ENCODE results near the gene KIF2A. TPM values are rescaled to one million over a fixed set of nuclear protein-coding genes. Genes with fewer than 3 reads are reported as not detected.

Gene KIF2A
- total RNA-seq, 1 experiment from 2014 or later: 42.9 TPM

DNA sequence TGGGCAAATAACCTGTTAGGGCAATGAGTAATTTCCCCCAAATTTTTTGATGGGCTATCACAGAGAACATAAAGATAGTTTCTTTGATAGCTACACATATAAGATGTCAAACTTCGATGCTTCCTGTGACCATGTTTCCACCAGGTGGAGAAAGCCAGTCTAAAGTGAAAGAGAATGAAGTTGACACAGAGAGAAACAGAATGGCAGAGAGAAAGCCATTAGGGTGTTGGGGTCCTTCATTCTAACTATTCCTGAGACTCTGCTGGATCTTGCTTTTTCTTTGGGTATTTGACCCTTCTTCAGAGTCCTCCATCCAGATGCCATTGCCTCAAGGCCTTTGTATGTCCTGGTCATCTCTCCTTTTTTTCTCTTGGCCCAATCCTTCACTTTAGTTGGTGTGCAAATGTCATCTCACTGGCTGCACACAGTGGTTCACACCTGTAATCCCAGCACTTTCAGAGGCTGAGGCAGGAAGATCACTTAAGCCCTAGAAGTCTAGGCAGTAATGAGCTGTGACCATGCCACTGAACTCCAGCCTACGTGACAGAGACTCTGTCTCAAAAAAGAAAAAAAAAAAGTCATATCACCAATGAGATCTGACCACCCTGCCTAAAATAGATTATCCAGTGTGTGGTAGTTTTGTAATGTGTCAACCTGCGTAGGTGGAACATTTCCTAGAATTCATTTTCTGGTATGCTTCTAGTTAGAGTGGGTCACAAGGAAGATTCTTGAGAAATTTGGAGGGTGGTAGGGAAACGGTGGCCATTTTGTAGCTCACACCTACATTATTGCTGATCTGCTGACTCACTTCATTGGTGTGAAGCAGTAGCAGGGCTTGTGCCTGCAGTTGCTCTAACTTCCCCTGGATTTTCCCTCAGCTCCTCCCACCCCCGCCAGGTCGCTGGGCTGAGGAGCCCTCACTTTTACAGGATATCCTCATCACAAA is 20.8 kb upstream of the KIF2A start:
- no peaks in the 10 kb centered on the region for H3K4me1 ChIP-seq (ENCODE audit: control insufficient read depth in 1 of 2, insufficient read depth in 2 of 2, low read length in 2 of 2)
- H3K4me3 ChIP-seq (replicated peaks in 1 of 2; ENCODE audit: low read depth in 1 of 2, low read length in 2 of 2): no peak overlapping the region
- no peaks in the 10 kb centered on the region for H3K27me3 ChIP-seq (ENCODE audit: insufficient read depth, low read length)
- no peaks in the 10 kb centered on the region for H4K20me1 ChIP-seq (ENCODE audit: insufficient read depth)
- H3K27ac ChIP-seq (ENCODE audit: low read depth, low read length): no peak overlapping the region
- intact Hi-C loops (cut with micrococcal nuclease): no loop called here
- POLR2A ChIA-PET: no interaction called here
- RAD21 ChIA-PET (ENCODE audit: low non-redundant PET in 1 of 2, low total read pairs in 2 of 2, uncharacterized antibody in 2 of 2, unreplicated experiment in 2 of 2): no interaction called here
- no peaks in the 10 kb centered on the region for H3K9me3 ChIP-seq (ENCODE audit: control insufficient read depth in 1 of 2, insufficient read depth in 1 of 2, low read depth in 1 of 2, low read length in 2 of 2)
- no TSS peak for BruUV-seq (replicated peaks)
- no peak for ATAC-seq
- TF ChIP-seq POLR2A (IDR thresholded peaks at IDR 0.05; ENCODE audit: borderline replicate concordance, extremely low read depth, insufficient read depth, insufficient read length) (no peak), EZH2 (IDR thresholded peaks at IDR 0.05) (no peak), SRF (IDR thresholded peaks at IDR 0.05; ENCODE audit: low read depth) (no peak), ZNF274 (IDR thresholded peaks at IDR 0.05; ENCODE audit: low read depth, low read length) (no peak), CBX3 (IDR thresholded peaks at IDR 0.05; ENCODE audit: low read depth) (no peak), YY1 (IDR thresholded peaks at IDR 0.05; ENCODE audit: extremely low read depth, insufficient replicate concordance, low read depth, low read length) (no peak), REST (IDR thresholded peaks at IDR 0.05; ENCODE audit: low read depth) (no peak), POLR2AphosphoS5 (IDR thresholded peaks at IDR 0.05; ENCODE audit: low read depth, low read length) (no peak), RAD21 (IDR thresholded peaks at IDR 0.05; ENCODE audit: low read depth) (no peak)
- TF ChIP-seq, protein P1, sequence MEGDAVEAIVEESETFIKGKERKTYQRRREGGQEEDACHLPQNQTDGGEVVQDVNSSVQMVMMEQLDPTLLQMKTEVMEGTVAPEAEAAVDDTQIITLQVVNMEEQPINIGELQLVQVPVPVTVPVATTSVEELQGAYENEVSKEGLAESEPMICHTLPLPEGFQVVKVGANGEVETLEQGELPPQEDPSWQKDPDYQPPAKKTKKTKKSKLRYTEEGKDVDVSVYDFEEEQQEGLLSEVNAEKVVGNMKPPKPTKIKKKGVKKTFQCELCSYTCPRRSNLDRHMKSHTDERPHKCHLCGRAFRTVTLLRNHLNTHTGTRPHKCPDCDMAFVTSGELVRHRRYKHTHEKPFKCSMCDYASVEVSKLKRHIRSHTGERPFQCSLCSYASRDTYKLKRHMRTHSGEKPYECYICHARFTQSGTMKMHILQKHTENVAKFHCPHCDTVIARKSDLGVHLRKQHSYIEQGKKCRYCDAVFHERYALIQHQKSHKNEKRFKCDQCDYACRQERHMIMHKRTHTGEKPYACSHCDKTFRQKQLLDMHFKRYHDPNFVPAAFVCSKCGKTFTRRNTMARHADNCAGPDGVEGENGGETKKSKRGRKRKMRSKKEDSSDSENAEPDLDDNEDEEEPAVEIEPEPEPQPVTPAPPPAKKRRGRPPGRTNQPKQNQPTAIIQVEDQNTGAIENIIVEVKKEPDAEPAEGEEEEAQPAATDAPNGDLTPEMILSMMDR (IDR thresholded peaks at IDR 0.05 in 2 of 3, conservative IDR thresholded peaks at IDR 0.05 in 1 of 3; ENCODE audit: borderline replicate concordance in 1 of 3, insufficient read depth in 1 of 3, low read depth in 2 of 3, low read length in 2 of 3): no peak
- H3K9me2 ChIP-seq (ENCODE audit: insufficient read depth): no peaks in the 10 kb centered on the region
- H2AFZ ChIP-seq (ENCODE audit: low read depth, low read length, poor library complexity, severe bottlenecking): no peak overlapping the region
- no peak for DNase-seq (ENCODE audit: low read depth, low spot score)
- H3K79me2 ChIP-seq (ENCODE audit: insufficient read depth, low read length): no peaks in the 10 kb centered on the region
- no peak overlapping the region for H3K9ac ChIP-seq (ENCODE audit: low read length)
- CTCF ChIA-PET: no interaction called here
- H3K36me3 ChIP-seq (ENCODE audit: control insufficient read depth in 1 of 2, insufficient read depth in 2 of 2, low read length in 2 of 2): no peaks in the 10 kb centered on the region
- H3K4me2 ChIP-seq (ENCODE audit: low read length): no peak overlapping the region

Measured in HCT116 (cell line).